HPDE6-E6E7 (cell line): ENCODE measurements around the gene TEX14.
"Not testable (repeated sequence)": the region's sequence is repeated elsewhere in the genome, so short reads cannot be mapped to it uniquely, and the experiment has no call there.

Experiments used
- DNase-seq: peaks from one replicate; pipeline ENCODE4 v3.0.0; 2011; ENCODE audit warnings: missing footprints; ENCODE audit errors: extremely low spot score

The TEX14 gene

GRCh38 chr17:58568044-58568799 lies 123.6 kb downstream of the TEX14 start:
- DNase-seq = no peak

- no peak for DNase-seq
Observed at GRCh38 chr17:58565389-58566311, 126.2 kb downstream of the TEX14 start.

- no peak for DNase-seq
Observed at GRCh38 chr17:58564971-58565370, 126.9 kb downstream of the TEX14 start.

- DNase-seq = no peak
Observed at GRCh38 chr17:58564243-58564642, 127.6 kb downstream of the TEX14 start.

GRCh38 chr17:58560511-58560910 lies 131.3 kb downstream of the TEX14 start:
- no peak for DNase-seq

GRCh38 chr17:58557981-58558380 lies 133.9 kb downstream of the TEX14 start:
- DNase-seq = no peak

- no peak for DNase-seq
Observed at GRCh38 chr17:58556833-58557250, 135.0 kb downstream of the TEX14 start.

GRCh38 chr17:58555109-58555508 lies 136.7 kb downstream of the TEX14 start:
- DNase-seq = not testable (repeated sequence)

GRCh38 chr17:58541249-58541648 lies 150.6 kb downstream of the TEX14 start:
- no peak for DNase-seq

GRCh38 chr17:58539698-58540097 lies 152.1 kb downstream of the TEX14 start:
- no peak for DNase-seq

- DNase-seq = no peak
Observed at GRCh38 chr17:58538811-58539409, 152.9 kb downstream of the TEX14 start.

GRCh38 chr17:58537266-58537665 lies 154.6 kb downstream of the TEX14 start:
- DNase-seq = no peak

- DNase-seq = no peak
Observed at GRCh38 chr17:58536542-58536941, 155.3 kb downstream of the TEX14 start.

GRCh38 chr17:58535431-58535830 lies 156.4 kb downstream of the TEX14 start:
- no peak for DNase-seq

GRCh38 chr17:58534901-58535421 lies 156.9 kb downstream of the TEX14 start:
- peak; percentile 75 for DNase-seq

- no peak for DNase-seq
Observed at GRCh38 chr17:58534331-58534730, 157.5 kb downstream of the TEX14 start.

GRCh38 chr17:58533616-58534188 lies 158.1 kb downstream of the TEX14 start:
- no peak for DNase-seq

- no peak for DNase-seq
Observed at GRCh38 chr17:58532555-58532951, 159.3 kb downstream of the TEX14 start.

GRCh38 chr17:58531661-58532554 lies 159.9 kb downstream of the TEX14 start:
- DNase-seq = peak; percentile 60

- no peak for DNase-seq
Observed at GRCh38 chr17:58531122-58531521, 160.7 kb downstream of the TEX14 start.

- no peak for DNase-seq
Observed at GRCh38 chr17:58530655-58531054, 161.2 kb downstream of the TEX14 start.
